H1 (cell line): ENCODE results near the gene MPLKIP. TPM values are rescaled to one million over a fixed set of nuclear protein-coding genes. Genes with fewer than 3 reads are reported as not detected.
A peak's percentile ranks its signal among the peaks of the same experiment; 100 is the strongest.

Source experiments
- CTCF ChIA-PET: fragments of 300-600 bp; sonication (Branson Sonifier 250); formaldehyde crosslinking; loops from one replicate; lab custom pipeline; 2021; ENCODE audit not compliant: partially characterized antibody; lab: Charles Lee
- POLR2A ChIA-PET: fragments of 300-600 bp; sonication (Branson Sonifier 250); formaldehyde crosslinking; loops from one replicate; lab custom pipeline; 2021; ENCODE audit warnings: inconsistent platforms; ENCODE audit not compliant: partially characterized antibody; lab: Charles Lee
- DNase-seq, 2 experiments: peaks; one replicate each; pipeline versions ENCODE4 v3.0.0 to v3.0.0-alpha.2; 2010 to 2022; ENCODE audit warnings: low spot score in 2 of 2, low read depth in 1 of 2, mixed read lengths in 1 of 2
- FAIRE-seq: peaks from 2 replicates; lab custom pipeline; 2011; peaks lifted over from hg19 to GRCh38; lab: Jason Lieb, UNC
- H2AFZ ChIP-seq: 2 replicates; pipeline ENCODE4 v1.8.1; 2012; ENCODE audit warnings: low read length, inconsistent platforms
- H2AK5ac ChIP-seq: 2 replicates; pipeline ENCODE4 v1.6.1; 2013; ENCODE audit warnings: low read depth, low read length
- H2BK120ac ChIP-seq: replicated peaks from 2 replicates; pipeline ENCODE3; 2013; ENCODE audit warnings: low read depth, low read length, inconsistent platforms
- H2BK12ac ChIP-seq: 2 replicates; pipeline ENCODE4 v1.6.1; 2013; ENCODE audit warnings: low read depth, low read length
- H2BK15ac ChIP-seq: 2 replicates; pipeline ENCODE4 v1.6.1; 2013; ENCODE audit warnings: low read length
- H2BK20ac ChIP-seq: 2 replicates; pipeline ENCODE4 v1.6.1; 2013; ENCODE audit warnings: low read length
- H2BK5ac ChIP-seq: 2 replicates; pipeline ENCODE4 v1.6.1; 2013; ENCODE audit warnings: low read depth, low read length
- H3K14ac ChIP-seq: 2 replicates; pipeline ENCODE4 v1.6.1; 2013; ENCODE audit warnings: inconsistent platforms; ENCODE audit not compliant: insufficient read length
- H3K18ac ChIP-seq: 2 replicates; pipeline ENCODE4 v1.6.1; 2013; ENCODE audit warnings: low read length; ENCODE audit errors: extremely low read depth
- H3K23ac ChIP-seq: 2 replicates; pipeline ENCODE4 v1.6.1; 2013; ENCODE audit warnings: inconsistent platforms; ENCODE audit not compliant: insufficient read length
- H3K23me2 ChIP-seq: 2 replicates; pipeline ENCODE4 v1.6.1; 2013; ENCODE audit warnings: low read depth, low read length
- H3K27ac ChIP-seq: 2 replicates; pipeline ENCODE4 v1.6.1; 2011; ENCODE audit warnings: low read depth, low read length, inconsistent platforms
- H3K27me3 ChIP-seq, 4 experiments: replicated peaks in 1 of 4; 1 replicate in 1 of 4; 2 replicates in 3 of 4; pipeline versions ENCODE4 v1.6.1 to v1.8.1; 2011 to 2013; ENCODE audit warnings: low read length in 3 of 4, mild to moderate bottlenecking in 3 of 4, inconsistent platforms in 2 of 4, mixed read lengths in 2 of 4, moderate library complexity in 1 of 4; ENCODE audit not compliant: control insufficient read depth in 3 of 4, insufficient read depth in 3 of 4; ENCODE audit errors: extremely low read depth in 1 of 4
- H3K36me3 ChIP-seq, 4 experiments: 2 replicates each; pipeline versions ENCODE4 v1.6.1 to v1.8.1; 2011 to 2013; ENCODE audit warnings: mild to moderate bottlenecking in 4 of 4, low read length in 3 of 4, moderate library complexity in 2 of 4, control low read depth in 1 of 4, inconsistent platforms in 1 of 4; ENCODE audit not compliant: insufficient read depth in 4 of 4, control insufficient read depth in 2 of 4
- H3K4ac ChIP-seq: replicated peaks from 2 replicates; pipeline ENCODE3; 2013; ENCODE audit warnings: low read length, low read depth, mixed read lengths, inconsistent platforms; ENCODE audit not compliant: insufficient read length
- H3K4me1 ChIP-seq, 4 experiments: replicated peaks in 1 of 4; 1 replicate in 1 of 4; 2 replicates in 3 of 4; pipeline versions ENCODE4 v1.6.1 to v1.8.1; 2011 to 2013; ENCODE audit warnings: low read length in 3 of 4, inconsistent platforms in 2 of 4, mixed read lengths in 1 of 4; ENCODE audit not compliant: insufficient read depth in 4 of 4, control insufficient read depth in 3 of 4
- H3K4me2 ChIP-seq, 2 experiments: 2 replicates each; pipeline versions ENCODE4 v1.6.1 to v1.8.1; 2011 to 2013; ENCODE audit warnings: low read depth in 2 of 2, low read length in 2 of 2, control low read depth in 1 of 2, inconsistent platforms in 1 of 2, mild to moderate bottlenecking in 1 of 2; ENCODE audit not compliant: insufficient read depth in 1 of 2
- H3K4me3 ChIP-seq, 4 experiments: fragments of 200-600, 300-600 bp in 1 of 4; sonication (generic), shearing (Covaris generic), sonication (Bioruptor Twin) in 1 of 4; 2 replicates each; pipeline versions ENCODE4 v1.5.1 to v1.8.1; 2011 to 2016; ENCODE audit warnings: low read length in 4 of 4, low read depth in 3 of 4, control low read depth in 2 of 4, inconsistent platforms in 2 of 4, mild to moderate bottlenecking in 2 of 4, mixed read lengths in 1 of 4, moderate library complexity in 1 of 4; ENCODE audit not compliant: insufficient read depth in 2 of 4; ENCODE audit errors: extremely low read depth in 1 of 4
- H3K56ac ChIP-seq: replicated peaks from 2 replicates; pipeline ENCODE3; 2013; ENCODE audit warnings: low read depth, mild to moderate bottlenecking, mixed read lengths, low read length, inconsistent platforms; ENCODE audit not compliant: insufficient read length
- H3K79me1 ChIP-seq: 2 replicates; pipeline ENCODE4 v1.6.1; 2013; ENCODE audit warnings: low read depth, low read length, control low read depth
- H3K79me2 ChIP-seq, 2 experiments: 2 replicates each; pipeline versions ENCODE4 v1.6.1 to v1.8.1; 2012 to 2013; ENCODE audit warnings: low read length in 2 of 2, mild to moderate bottlenecking in 2 of 2, inconsistent platforms in 1 of 2; ENCODE audit not compliant: insufficient read depth in 2 of 2, control insufficient read depth in 1 of 2
- H3K9ac ChIP-seq, 4 experiments: replicated peaks in 1 of 4; 1 replicate in 1 of 4; 2 replicates in 3 of 4; pipeline versions ENCODE4 v1.6.1 to v1.8.1; 2011 to 2013; ENCODE audit warnings: low read depth in 3 of 4, low read length in 3 of 4, control low read depth in 2 of 4, mild to moderate bottlenecking in 2 of 4, moderate library complexity in 2 of 4, inconsistent platforms in 1 of 4; ENCODE audit errors: extremely low read depth in 1 of 4
- H3K9me3 ChIP-seq, 2 experiments: 2 replicates each; pipeline versions ENCODE4 v1.6.1 to v1.8.1; 2012 to 2013; ENCODE audit warnings: mild to moderate bottlenecking in 2 of 2, moderate library complexity in 2 of 2, control low read depth in 1 of 2, inconsistent platforms in 1 of 2, low read depth in 1 of 2, low read length in 1 of 2, mixed read lengths in 1 of 2; ENCODE audit not compliant: insufficient read depth in 2 of 2
- H4K20me1 ChIP-seq, 2 experiments: replicated peaks in 1 of 2; 2 replicates each; pipeline versions ENCODE3 to v1.8.1; 2011 to 2013; ENCODE audit warnings: inconsistent platforms in 2 of 2, low read length in 2 of 2, mild to moderate bottlenecking in 1 of 2; ENCODE audit not compliant: insufficient read depth in 2 of 2, control insufficient read depth in 1 of 2
- H4K5ac ChIP-seq: 2 replicates; pipeline ENCODE4 v1.6.1; 2013; ENCODE audit warnings: low read length, low read depth, mixed read lengths, inconsistent platforms; ENCODE audit not compliant: insufficient read length
- H4K8ac ChIP-seq: 2 replicates; pipeline ENCODE4 v1.8.0; 2013; ENCODE audit warnings: mild to moderate bottlenecking, moderate library complexity, low read length, inconsistent platforms; ENCODE audit not compliant: insufficient read depth; ENCODE audit errors: extremely low read depth
- H4K91ac ChIP-seq: replicated peaks from 2 replicates; pipeline ENCODE3; 2013; ENCODE audit warnings: low read length, mixed read lengths, inconsistent platforms; ENCODE audit not compliant: insufficient read length
- KDM1A ChIP-seq: fragments of 200-600, 300-600 bp; sonication (generic); IDR thresholded peaks from 2 replicates; pipeline ENCODE4 v1.7.1; 2016; ENCODE audit warnings: mild to moderate bottlenecking, low read length, borderline replicate concordance
- WGBS, 2 experiments: shearing (Covaris generic) in 1 of 2; methylation state at CpG; one replicate each; pipeline versions ENCODE4 v1.1.6 to v1.1.7; 2013 to 2015; ENCODE audit warnings: low lambda C conversion rate in 2 of 2, mixed read lengths in 2 of 2, inconsistent platforms in 1 of 2, low coverage in 1 of 2, missing lambda C conversion rate in 1 of 2; ENCODE audit not compliant: insufficient replicate concordance in 2 of 2, insufficient coverage in 1 of 2, insufficient read length in 1 of 2; ENCODE audit errors: extremely low coverage in 1 of 2, missing lambda C conversion rate in 1 of 2; 5-methylcytosine and 5-hydroxymethylcytosine counted together
- polyA plus RNA-seq, 7 experiments: library from polyadenylated mRNA; depleted of rRNA in 3 of 7; stranded (reverse) in 5 of 7; unstranded in 2 of 7; fragments of >200 nt in 5 of 7; fragments of 200-250 nt in 2 of 7; gene quantifications; 1 replicate in 5 of 7; 2 replicates in 1 of 7; 4 replicates in 1 of 7; pipeline versions ENCODE4 v1.2.1 to v1.2.3, GENCODE V29; 2011 to 2013; ENCODE audit warnings: missing spikeins in 2 of 7, mixed read lengths in 2 of 7
- total RNA-seq: library from RNA; stranded (reverse); fragmentation: NEBNext Ultra II Directional; extraction: Animal tissue kit (Norgen Biotek cat#: 25700); gene quantifications from 2 replicates; pipeline ENCODE4 v1.2.1, GENCODE V29; 2021

The MPLKIP gene
- total and polyA plus RNA-seq, 2 of the 8 experiments (the other 6 are each of a cell fraction or from before 2014, with no cell fraction given) = 57.2 to 73.4 TPM

DNA sequence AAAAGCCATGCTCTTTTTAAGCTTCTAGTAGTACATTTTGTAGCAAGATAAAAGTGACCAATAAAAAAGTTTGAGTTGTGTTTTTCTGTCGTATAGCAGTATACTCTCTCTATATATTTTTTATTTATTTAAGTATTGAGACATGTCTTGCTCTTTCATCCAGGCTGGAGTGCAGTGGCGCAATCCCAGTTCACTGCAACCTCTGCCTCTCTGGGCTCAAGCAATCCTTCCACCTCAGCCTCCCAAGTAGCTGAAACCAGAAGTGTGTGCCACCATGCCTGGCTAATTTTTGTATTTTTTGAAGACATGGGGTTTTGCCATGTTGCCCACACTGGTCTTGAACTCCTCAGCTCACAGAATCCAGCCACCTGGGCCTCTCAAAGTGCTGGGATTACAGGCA lies 3.1 kb upstream of the MPLKIP start:
- Histone ChIP-seq H3K4me1 (peaks cover 0 to 4% (median 0%) of the 10 kb centered on the region in 4 experiments; a peak in 1 of 7 replicates), H2BK20ac (no peak overlapping the region), H4K5ac (no peak overlapping the region), H2AFZ (no peak overlapping the region), H3K36me3 (no peaks in the 10 kb centered on the region), H3K23ac (no peak overlapping the region), H2BK15ac (no peak overlapping the region), H3K4me2 (no peak overlapping the region), H2BK120ac (no peak overlapping the region), H3K27me3 (peaks cover 0 to 15% (median 8%) of the 10 kb centered on the region in 4 experiments; a peak in 4 of 7 replicates), H4K91ac (no peak overlapping the region), H3K27ac (no peak overlapping the region), H3K4ac (no peak overlapping the region), H4K8ac (no peak overlapping the region), H4K20me1 (no peaks in the 10 kb centered on the region), H3K9me3 (no peaks in the 10 kb centered on the region), H3K23me2 (no peaks in the 10 kb centered on the region; the same call in 1 of the 2 replicates), H3K14ac (no peak overlapping the region), H2AK5ac (no peak overlapping the region), H3K79me1 (no peaks in the 10 kb centered on the region), H2BK5ac (no peak overlapping the region), H2BK12ac (no peak overlapping the region), H3K9ac (no peak overlapping the region), H3K79me2 (peaks cover 0 to 15% of the 10 kb centered on the region in 2 experiments; a peak in 2 of 4 replicates), H3K56ac (no peak overlapping the region)
- FAIRE-seq = no peak
- WGBS, 2 experiments = 88% methylated on average over 2 of the region's 2 CpGs; no CpG with 5 or more reads in 1 of the 2 experiments
- ChIA-PET POLR2A (no interaction called here), CTCF (no interaction called here)
- TF ChIP-seq KDM1A = no peak
- TF ChIP-seq, all 59 proteins: peak for 0
- DNase-seq = peak in 1 of 2 experiments; percentile 7
- Histone ChIP-seq H3K4me3 (no peak overlapping the region), H3K18ac (no peak overlapping the region)
